ENCODE data around the gene BCKDHA.

- TF ChIP-seq, protein P1, sequence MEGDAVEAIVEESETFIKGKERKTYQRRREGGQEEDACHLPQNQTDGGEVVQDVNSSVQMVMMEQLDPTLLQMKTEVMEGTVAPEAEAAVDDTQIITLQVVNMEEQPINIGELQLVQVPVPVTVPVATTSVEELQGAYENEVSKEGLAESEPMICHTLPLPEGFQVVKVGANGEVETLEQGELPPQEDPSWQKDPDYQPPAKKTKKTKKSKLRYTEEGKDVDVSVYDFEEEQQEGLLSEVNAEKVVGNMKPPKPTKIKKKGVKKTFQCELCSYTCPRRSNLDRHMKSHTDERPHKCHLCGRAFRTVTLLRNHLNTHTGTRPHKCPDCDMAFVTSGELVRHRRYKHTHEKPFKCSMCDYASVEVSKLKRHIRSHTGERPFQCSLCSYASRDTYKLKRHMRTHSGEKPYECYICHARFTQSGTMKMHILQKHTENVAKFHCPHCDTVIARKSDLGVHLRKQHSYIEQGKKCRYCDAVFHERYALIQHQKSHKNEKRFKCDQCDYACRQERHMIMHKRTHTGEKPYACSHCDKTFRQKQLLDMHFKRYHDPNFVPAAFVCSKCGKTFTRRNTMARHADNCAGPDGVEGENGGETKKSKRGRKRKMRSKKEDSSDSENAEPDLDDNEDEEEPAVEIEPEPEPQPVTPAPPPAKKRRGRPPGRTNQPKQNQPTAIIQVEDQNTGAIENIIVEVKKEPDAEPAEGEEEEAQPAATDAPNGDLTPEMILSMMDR (IDR thresholded peaks at IDR 0.05; ENCODE audit: insufficient read depth, low read length), result no peak
- no peak for TF ChIP-seq GABPA (IDR thresholded peaks at IDR 0.05; ENCODE audit: low read depth)
These were observed 17.5 kb downstream of the BCKDHA start for GRCh38 chr19:41415154-41415571.
